ENCODE results near the gene CDH4. TPM values are rescaled to one million over a fixed set of nuclear protein-coding genes. Genes with fewer than 3 reads are reported as not detected.

The CDH4 gene
- polyA plus RNA-seq, 4 donors = 0.09 to 4.1 (median 0.25) TPM

DNA sequence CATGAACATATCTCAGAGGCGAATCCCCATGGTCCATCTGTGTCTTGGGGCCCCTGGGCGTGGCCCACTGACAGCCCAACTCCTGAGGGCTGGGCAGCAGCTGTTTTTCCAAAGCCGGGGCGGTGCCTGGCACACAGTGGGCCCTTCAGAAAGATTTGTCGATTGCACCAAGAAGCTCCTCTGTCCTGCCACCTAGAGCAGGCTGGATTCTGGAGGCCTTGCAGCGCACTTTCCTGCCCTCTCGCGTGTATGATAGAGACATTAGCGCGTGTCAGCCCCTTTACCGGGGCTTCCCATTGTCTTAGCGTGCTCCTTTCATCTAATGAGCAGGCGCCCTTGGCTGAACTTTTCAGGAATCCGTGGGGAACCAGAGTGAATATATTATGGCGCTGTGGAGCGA is 45.4 kb downstream of the CDH4 start:
- Histone ChIP-seq H3K27me3 (ENCODE audit: control insufficient read depth in 3 of 3, insufficient read depth in 3 of 3, low read length in 3 of 3) (no peaks in the 10 kb centered on the region), H3K27ac (ENCODE audit: low read depth in 1 of 3, low read length in 2 of 3) (no peak overlapping the region), H3K36me3 (ENCODE audit: control insufficient read depth in 3 of 3, insufficient read depth in 2 of 3, low read depth in 1 of 3, low read length in 3 of 3) (no peaks in the 10 kb centered on the region), H3K4me3 (ENCODE audit: low read depth in 1 of 3, low read length in 3 of 3) (no peak overlapping the region), H3K4me1 (ENCODE audit: control insufficient read depth in 3 of 3, insufficient read depth in 2 of 3, low read depth in 1 of 3, low read length in 2 of 3) (no peaks in the 10 kb centered on the region), H3K9me3 (ENCODE audit: control insufficient read depth in 2 of 2, insufficient read depth in 1 of 2, low read depth in 1 of 2, low read length in 1 of 2) (no peaks in the 10 kb centered on the region)
- no peak for DNase-seq
- 87 to 89% (median 88%) methylated on average over 16 of the region's 16 CpGs for WGBS, 3 donors
- no peak for FAIRE-seq

DNA sequence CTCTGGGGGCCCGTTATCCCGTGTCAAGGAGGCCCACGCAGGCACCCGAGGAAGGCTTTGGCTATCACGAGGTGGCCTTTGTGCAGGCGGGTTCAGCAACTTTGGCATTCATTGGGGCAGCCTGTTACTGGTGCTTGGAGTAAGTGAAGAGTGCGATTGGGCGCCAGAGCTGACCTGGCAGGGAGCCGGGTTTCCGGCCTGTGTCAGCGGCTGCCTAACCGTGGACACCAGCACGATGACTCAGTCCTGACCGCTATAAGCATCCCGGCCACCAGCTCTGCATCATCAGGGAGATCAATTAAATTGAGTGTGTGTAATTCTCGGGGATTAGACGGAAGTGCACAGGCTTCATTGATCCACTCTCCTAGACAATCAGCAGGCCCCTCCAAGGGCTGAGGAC is 45.9 kb downstream of the CDH4 start:
- H3K27me3 ChIP-seq (ENCODE audit: control insufficient read depth in 3 of 3, insufficient read depth in 3 of 3, low read length in 3 of 3) = no peaks in the 10 kb centered on the region
- 84 to 88% (median 87%) methylated on average over 17 of the region's 17 CpGs for WGBS, 3 donors
- H3K4me1 ChIP-seq (ENCODE audit: control insufficient read depth in 3 of 3, insufficient read depth in 2 of 3, low read depth in 1 of 3, low read length in 2 of 3) = no peaks in the 10 kb centered on the region
- no peak for FAIRE-seq
- no peaks in the 10 kb centered on the region for H3K36me3 ChIP-seq (ENCODE audit: control insufficient read depth in 3 of 3, insufficient read depth in 2 of 3, low read depth in 1 of 3, low read length in 3 of 3)
- no peaks in the 10 kb centered on the region for H3K9me3 ChIP-seq (ENCODE audit: control insufficient read depth in 2 of 2, insufficient read depth in 1 of 2, low read depth in 1 of 2, low read length in 1 of 2)
- DNase-seq = no peak
- H3K4me3 ChIP-seq (ENCODE audit: low read depth in 1 of 3, low read length in 3 of 3) = no peak overlapping the region
- no peak overlapping the region for H3K27ac ChIP-seq (ENCODE audit: low read depth in 1 of 3, low read length in 2 of 3)

DNA sequence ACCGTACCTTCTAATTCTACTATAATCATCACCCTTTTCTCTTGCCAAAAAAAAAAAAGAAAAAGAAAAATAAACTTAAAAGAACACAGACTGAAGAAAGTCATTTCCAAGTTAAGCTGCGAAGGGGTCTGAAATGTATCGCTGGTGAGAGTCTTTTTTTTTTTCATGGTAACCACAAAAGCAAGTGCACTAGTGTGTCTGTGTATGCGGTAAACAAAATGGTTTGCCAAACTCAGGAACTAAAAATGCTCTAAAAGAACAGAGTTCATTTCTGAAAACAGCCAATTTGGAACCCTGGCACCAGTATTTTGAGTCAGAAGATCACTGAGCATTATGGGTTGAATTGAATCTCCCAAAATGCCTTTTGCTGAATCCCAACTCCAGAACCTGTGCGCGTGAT is 46.6 kb downstream of the CDH4 start:
- DNase-seq (no peak), FAIRE-seq (no peak)
- no peaks in the 10 kb centered on the region for H3K9me3 ChIP-seq (ENCODE audit: control insufficient read depth in 2 of 2, insufficient read depth in 1 of 2, low read depth in 1 of 2, low read length in 1 of 2)
- no peak overlapping the region for H3K27ac ChIP-seq (ENCODE audit: low read depth in 1 of 3, low read length in 2 of 3)
- H3K27me3 ChIP-seq (ENCODE audit: control insufficient read depth in 3 of 3, insufficient read depth in 3 of 3, low read length in 3 of 3) = no peaks in the 10 kb centered on the region
- 89 to 92% (median 89%) methylated on average over 6 of the region's 6 CpGs for WGBS, 3 donors
- no peaks in the 10 kb centered on the region for H3K4me1 ChIP-seq (ENCODE audit: control insufficient read depth in 3 of 3, insufficient read depth in 2 of 3, low read depth in 1 of 3, low read length in 2 of 3)
- no peak overlapping the region for H3K4me3 ChIP-seq (ENCODE audit: low read depth in 1 of 3, low read length in 3 of 3)
- H3K36me3 ChIP-seq (ENCODE audit: control insufficient read depth in 3 of 3, insufficient read depth in 2 of 3, low read depth in 1 of 3, low read length in 3 of 3) = no peaks in the 10 kb centered on the region

GRCh38 chr20:61299104-61299503 is 47.0 kb downstream of the CDH4 start:
- Histone ChIP-seq H3K36me3 (ENCODE audit: control insufficient read depth in 3 of 3, insufficient read depth in 2 of 3, low read depth in 1 of 3, low read length in 3 of 3) (no peaks in the 10 kb centered on the region), H3K9me3 (ENCODE audit: control insufficient read depth in 2 of 2, insufficient read depth in 1 of 2, low read depth in 1 of 2, low read length in 1 of 2) (no peaks in the 10 kb centered on the region), H3K4me3 (ENCODE audit: low read depth in 1 of 3, low read length in 3 of 3) (no peak overlapping the region), H3K27ac (ENCODE audit: low read depth in 1 of 3, low read length in 2 of 3) (no peak overlapping the region), H3K27me3 (ENCODE audit: control insufficient read depth in 3 of 3, insufficient read depth in 3 of 3, low read length in 3 of 3) (no peaks in the 10 kb centered on the region), H3K4me1 (ENCODE audit: control insufficient read depth in 3 of 3, insufficient read depth in 2 of 3, low read depth in 1 of 3, low read length in 2 of 3) (no peaks in the 10 kb centered on the region)
- no peak for FAIRE-seq
- no peak for DNase-seq
- 78 to 86% (median 78%) methylated on average over 11 of the region's 11 CpGs for WGBS, 3 donors

- FAIRE-seq = no peak
- H3K9me3 ChIP-seq (ENCODE audit: control insufficient read depth in 2 of 2, insufficient read depth in 1 of 2, low read depth in 1 of 2, low read length in 1 of 2) = no peaks in the 10 kb centered on the region
- H3K27ac ChIP-seq (ENCODE audit: low read depth in 1 of 3, low read length in 2 of 3) = no peak overlapping the region
- 14 to 33% (median 15%) methylated on average over 7 of the region's 7 CpGs for WGBS, 3 donors
- H3K4me3 ChIP-seq (ENCODE audit: low read depth in 1 of 3, low read length in 3 of 3) = no peak overlapping the region
- DNase-seq = no peak
- H3K27me3 ChIP-seq (ENCODE audit: control insufficient read depth in 3 of 3, insufficient read depth in 3 of 3, low read length in 3 of 3) = no peaks in the 10 kb centered on the region
- H3K36me3 ChIP-seq (ENCODE audit: control insufficient read depth in 3 of 3, insufficient read depth in 2 of 3, low read depth in 1 of 3, low read length in 3 of 3) = no peaks in the 10 kb centered on the region
- H3K4me1 ChIP-seq (ENCODE audit: control insufficient read depth in 3 of 3, insufficient read depth in 2 of 3, low read depth in 1 of 3, low read length in 2 of 3) = no peaks in the 10 kb centered on the region
Observed at GRCh38 chr20:61299618-61300017, 47.6 kb downstream of the CDH4 start.

- no peak for FAIRE-seq
- H3K36me3 ChIP-seq (ENCODE audit: control insufficient read depth in 3 of 3, insufficient read depth in 2 of 3, low read depth in 1 of 3, low read length in 3 of 3) = no peaks in the 10 kb centered on the region
- H3K27ac ChIP-seq (ENCODE audit: low read depth in 1 of 3, low read length in 2 of 3) = no peak overlapping the region
- DNase-seq = no peak
- H3K27me3 ChIP-seq (ENCODE audit: control insufficient read depth in 3 of 3, insufficient read depth in 3 of 3, low read length in 3 of 3) = no peaks in the 10 kb centered on the region
- no peaks in the 10 kb centered on the region for H3K4me1 ChIP-seq (ENCODE audit: control insufficient read depth in 3 of 3, insufficient read depth in 2 of 3, low read depth in 1 of 3, low read length in 2 of 3)
- no peak overlapping the region for H3K4me3 ChIP-seq (ENCODE audit: low read depth in 1 of 3, low read length in 3 of 3)
- WGBS, 3 donors = 80 to 81% (median 81%) methylated on average over 11 to 14 of the region's 14 CpGs
- no peaks in the 10 kb centered on the region for H3K9me3 ChIP-seq (ENCODE audit: control insufficient read depth in 2 of 2, insufficient read depth in 1 of 2, low read depth in 1 of 2, low read length in 1 of 2)
Observed at GRCh38 chr20:61300293-61300692, 48.2 kb downstream of the CDH4 start.

- H3K9me3 ChIP-seq (ENCODE audit: control insufficient read depth in 2 of 2, insufficient read depth in 1 of 2, low read depth in 1 of 2, low read length in 1 of 2) = no peaks in the 10 kb centered on the region
- 61 to 71% (median 68%) methylated on average over 8 to 10 of the region's 10 CpGs for WGBS, 3 donors
- H3K27ac ChIP-seq (ENCODE audit: low read depth in 1 of 3, low read length in 2 of 3) = no peak overlapping the region
- H3K27me3 ChIP-seq (ENCODE audit: control insufficient read depth in 3 of 3, insufficient read depth in 3 of 3, low read length in 3 of 3) = no peaks in the 10 kb centered on the region
- no peaks in the 10 kb centered on the region for H3K4me1 ChIP-seq (ENCODE audit: control insufficient read depth in 3 of 3, insufficient read depth in 2 of 3, low read depth in 1 of 3, low read length in 2 of 3)
- FAIRE-seq (no peak), DNase-seq (no peak)
- H3K4me3 ChIP-seq (ENCODE audit: low read depth in 1 of 3, low read length in 3 of 3) = no peak overlapping the region
- no peaks in the 10 kb centered on the region for H3K36me3 ChIP-seq (ENCODE audit: control insufficient read depth in 3 of 3, insufficient read depth in 2 of 3, low read depth in 1 of 3, low read length in 3 of 3)
Observed at GRCh38 chr20:61300709-61301108, 48.6 kb downstream of the CDH4 start.

DNA sequence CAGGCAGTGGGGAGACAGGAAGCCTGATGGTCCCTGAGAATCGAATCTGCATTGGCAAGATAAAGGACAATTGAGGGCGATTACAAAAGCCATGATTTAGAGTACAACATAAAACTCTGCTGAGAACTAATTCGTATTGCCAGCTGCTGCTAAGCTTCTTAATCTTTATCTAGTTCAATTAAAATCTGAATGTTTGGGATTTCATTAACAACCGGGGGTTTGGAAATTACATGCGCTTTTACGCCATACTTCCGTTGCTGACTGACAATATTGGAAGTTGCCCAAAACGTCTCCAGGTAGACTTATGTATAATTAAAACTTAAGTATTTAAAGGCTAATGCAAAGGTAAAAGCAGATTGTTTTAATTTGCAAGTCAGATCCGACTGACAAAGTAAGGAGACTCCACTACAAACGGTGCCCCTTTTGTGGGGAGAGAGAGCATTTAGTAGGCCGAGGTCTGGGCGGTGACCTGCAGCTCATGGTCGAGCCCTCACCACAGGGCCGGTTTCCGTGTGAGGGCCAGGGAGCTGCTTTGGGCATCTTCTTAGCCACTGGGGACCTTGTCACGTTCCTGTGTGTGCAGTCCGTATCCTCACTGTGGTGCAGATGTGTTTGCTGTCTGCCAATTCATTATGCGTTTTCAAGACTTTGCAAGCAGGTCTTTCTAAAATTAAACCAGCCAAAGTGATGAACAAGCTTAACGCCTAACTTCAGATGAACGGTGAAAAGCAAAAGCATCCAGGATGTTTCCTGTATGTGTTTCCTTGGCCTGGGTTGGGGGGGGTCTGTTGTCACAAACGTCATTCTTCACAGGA is 49.9 kb downstream of the CDH4 start:
- DNase-seq = no peak
- Histone ChIP-seq H3K27me3 (ENCODE audit: control insufficient read depth in 3 of 3, insufficient read depth in 3 of 3, low read length in 3 of 3) (no peaks in the 10 kb centered on the region), H3K4me1 (ENCODE audit: control insufficient read depth in 3 of 3, insufficient read depth in 2 of 3, low read depth in 1 of 3, low read length in 2 of 3) (no peaks in the 10 kb centered on the region), H3K27ac (ENCODE audit: low read depth in 1 of 3, low read length in 2 of 3) (no peak overlapping the region), H3K36me3 (ENCODE audit: control insufficient read depth in 3 of 3, insufficient read depth in 2 of 3, low read depth in 1 of 3, low read length in 3 of 3) (no peaks in the 10 kb centered on the region), H3K9me3 (ENCODE audit: control insufficient read depth in 2 of 2, insufficient read depth in 1 of 2, low read depth in 1 of 2, low read length in 1 of 2) (no peaks in the 10 kb centered on the region), H3K4me3 (ENCODE audit: low read depth in 1 of 3, low read length in 3 of 3) (no peak overlapping the region)
- FAIRE-seq = no peak
- WGBS, 3 donors = 69 to 77% (median 73%) methylated on average over 21 of the region's 21 CpGs

DNA sequence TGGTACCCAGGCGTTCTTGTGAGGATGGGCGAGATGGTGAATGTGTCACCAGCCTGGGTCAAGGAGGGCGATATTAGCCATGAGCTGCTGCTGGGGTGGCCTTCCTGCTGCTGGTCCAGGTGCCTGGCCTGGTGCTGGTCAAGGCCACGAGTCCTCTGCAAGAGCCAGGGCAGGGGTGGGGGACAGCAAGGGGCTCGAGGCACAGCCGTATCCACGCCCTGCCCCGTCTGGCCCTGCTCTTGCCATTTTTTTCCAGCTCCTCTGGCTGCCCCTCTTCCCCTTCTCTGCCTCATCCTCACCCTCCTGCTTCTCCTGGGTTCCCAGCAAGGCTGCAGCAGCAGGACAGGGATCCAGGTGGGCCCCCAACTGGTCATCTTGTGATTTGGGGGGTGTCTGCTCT is 51.2 kb downstream of the CDH4 start:
- H3K27me3 ChIP-seq (ENCODE audit: control insufficient read depth in 3 of 3, insufficient read depth in 3 of 3, low read length in 3 of 3) = no peaks in the 10 kb centered on the region
- no peak for DNase-seq
- no peak overlapping the region for H3K27ac ChIP-seq (ENCODE audit: low read depth in 1 of 3, low read length in 2 of 3)
- WGBS, 3 donors = 79 to 84% (median 81%) methylated on average over 8 of the region's 8 CpGs
- no peaks in the 10 kb centered on the region for H3K36me3 ChIP-seq (ENCODE audit: control insufficient read depth in 3 of 3, insufficient read depth in 2 of 3, low read depth in 1 of 3, low read length in 3 of 3)
- no peaks in the 10 kb centered on the region for H3K4me1 ChIP-seq (ENCODE audit: control insufficient read depth in 3 of 3, insufficient read depth in 2 of 3, low read depth in 1 of 3, low read length in 2 of 3)
- no peak overlapping the region for H3K4me3 ChIP-seq (ENCODE audit: low read depth in 1 of 3, low read length in 3 of 3)
- H3K9me3 ChIP-seq (ENCODE audit: control insufficient read depth in 2 of 2, insufficient read depth in 1 of 2, low read depth in 1 of 2, low read length in 1 of 2) = no peaks in the 10 kb centered on the region
- no peak for FAIRE-seq
